ENCODE measurements around the gene APOO.

Gene APOO

DNA sequence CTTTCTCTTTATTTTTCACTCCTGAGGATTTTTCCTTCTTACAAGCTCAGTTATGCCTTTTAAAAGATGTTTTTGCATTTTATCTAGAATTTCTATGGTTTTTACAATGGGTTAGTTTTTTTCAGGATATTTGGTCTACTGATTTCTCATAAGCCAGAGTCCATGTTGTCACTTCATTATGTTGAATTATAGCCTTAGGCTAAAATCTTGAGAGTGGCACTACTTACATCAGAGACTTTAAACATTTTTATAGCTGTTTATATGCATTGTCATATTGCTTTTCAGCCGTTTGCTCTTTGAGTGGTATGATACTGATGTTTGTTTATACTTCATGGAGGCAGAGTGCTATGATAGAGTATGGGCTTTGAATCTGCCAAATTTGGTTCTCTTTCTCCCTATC lies 36.5 kb upstream of the APOO start:
- CTCF ChIA-PET = no interaction called here
- H3K27ac ChIP-seq = no peak overlapping the region
- TF ChIP-seq CTCF (conservative IDR thresholded peaks at IDR 0.05; ENCODE audit: low read depth) = no peak
- no peak for DNase-seq (ENCODE audit: low spot score)
- POLR2A ChIA-PET (ENCODE audit: low non-redundant PET) = no interaction called here

DNA sequence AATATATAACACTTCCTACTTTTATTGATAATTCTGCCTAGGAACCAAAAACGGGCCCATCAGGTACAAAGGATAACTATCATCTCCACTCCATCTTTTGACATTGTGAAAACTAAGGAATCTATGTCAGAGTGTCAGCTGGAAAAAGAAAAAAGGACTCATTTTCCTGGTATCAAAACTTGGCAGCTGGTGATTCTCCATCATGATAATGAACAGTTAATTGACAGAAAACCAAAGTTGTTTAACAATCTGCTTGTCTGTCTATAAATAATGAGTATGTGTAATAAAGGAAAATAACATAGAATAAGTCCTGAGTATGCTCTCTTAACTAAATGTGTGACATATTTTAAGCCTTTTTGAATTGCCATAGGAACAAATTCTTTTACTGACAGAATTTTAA lies 31.5 kb upstream of the APOO start:
- DNase-seq (ENCODE audit: low spot score) = no peak
- no peak overlapping the region for H3K27ac ChIP-seq
- CTCF ChIA-PET = no interaction called here
- TF ChIP-seq CTCF (conservative IDR thresholded peaks at IDR 0.05; ENCODE audit: low read depth) = no peak
- POLR2A ChIA-PET (ENCODE audit: low non-redundant PET) = no interaction called here

GRCh38 chrX:23938690-23939089 lies 31.0 kb upstream of the APOO start:
- CTCF ChIA-PET = no interaction called here
- no peak for DNase-seq (ENCODE audit: low spot score)
- POLR2A ChIA-PET (ENCODE audit: low non-redundant PET) = no interaction called here
- TF ChIP-seq CTCF (conservative IDR thresholded peaks at IDR 0.05; ENCODE audit: low read depth) = no peak
- no peak overlapping the region for H3K27ac ChIP-seq

- no peak for TF ChIP-seq CTCF (conservative IDR thresholded peaks at IDR 0.05; ENCODE audit: low read depth)
- POLR2A ChIA-PET (ENCODE audit: low non-redundant PET) = no interaction called here
- no peak overlapping the region for H3K27ac ChIP-seq
- no peak for DNase-seq (ENCODE audit: low spot score)
- CTCF ChIA-PET = no interaction called here
Observed at GRCh38 chrX:23937100-23937499, 29.4 kb upstream of the APOO start.

- ChIA-PET CTCF (interaction anchor here (0.6 kb wide), 1 partner anchor 41 kb away, joined by 5 read pairs; no protein-coding TSS in a partner anchor), POLR2A (ENCODE audit: low non-redundant PET) (no interaction called here)
- H3K27ac ChIP-seq = no peak overlapping the region
- DNase-seq (ENCODE audit: low spot score) = no peak
- no peak for TF ChIP-seq CTCF (conservative IDR thresholded peaks at IDR 0.05; ENCODE audit: low read depth)
Observed at GRCh38 chrX:23936180-23936579, 28.4 kb upstream of the APOO start.

DNA sequence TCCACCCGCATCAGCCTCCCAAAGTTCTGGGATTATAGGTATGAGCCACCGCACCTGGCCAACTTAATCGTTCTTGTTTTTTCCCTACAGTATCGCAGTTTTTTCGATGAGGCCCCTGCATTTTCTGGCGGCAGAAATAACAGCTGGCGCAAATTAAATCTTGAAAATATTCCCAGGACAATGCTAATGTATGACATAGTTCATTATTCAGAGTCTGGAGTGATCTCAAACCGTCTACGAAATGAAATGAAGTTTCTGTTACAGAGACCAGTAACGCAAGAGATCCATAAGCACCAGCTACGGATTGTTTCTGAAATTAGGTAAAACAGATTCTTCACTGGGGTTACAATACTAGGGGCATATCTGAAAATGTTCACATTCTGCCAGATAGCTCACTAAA lies 27.4 kb upstream of the APOO start:
- ChIA-PET CTCF (interaction anchor here (0.7 kb wide), 1 partner anchor 564 kb away, joined by 3 read pairs; no protein-coding TSS in a partner anchor), POLR2A (ENCODE audit: low non-redundant PET) (no interaction called here)
- no peak overlapping the region for H3K27ac ChIP-seq
- TF ChIP-seq CTCF (conservative IDR thresholded peaks at IDR 0.05; ENCODE audit: low read depth) = no peak
- no peak for DNase-seq (ENCODE audit: low spot score)

GRCh38 chrX:23932046-23932445 lies 24.3 kb upstream of the APOO start:
- CTCF ChIA-PET = no interaction called here
- no peak overlapping the region for H3K27ac ChIP-seq
- no peak for DNase-seq (ENCODE audit: low spot score)
- POLR2A ChIA-PET (ENCODE audit: low non-redundant PET) = no interaction called here
- no peak for TF ChIP-seq CTCF (conservative IDR thresholded peaks at IDR 0.05; ENCODE audit: low read depth)

All from RWPE1 (cell line).